H1 (cell line): ENCODE results near the gene PAXIP1. TPM values are rescaled to one million over a fixed set of nuclear protein-coding genes. Genes with fewer than 3 reads are reported as not detected.

Source experiments
- CREB1 ChIP-seq: IDR thresholded peaks from 2 replicates; pipeline ENCODE4 v1.6.1; 2012; ENCODE audit warnings: inconsistent platforms
- RBBP5 ChIP-seq: IDR thresholded peaks from 2 replicates; pipeline ENCODE4 v1.7.1; 2012; ENCODE audit warnings: low read depth, mild to moderate bottlenecking, inconsistent platforms, low read length, moderate library complexity, borderline replicate concordance
- SIN3A ChIP-seq, 2 experiments: IDR thresholded peaks in 1 of 2; conservative IDR thresholded peaks in 1 of 2; 2 replicates each; pipeline ENCODE4 v1.6.1; 2011 to 2012; ENCODE audit warnings: low read length in 2 of 2, improper control_type of control experiment in 1 of 2, low read depth in 1 of 2, mild to moderate bottlenecking in 1 of 2
- YY1 ChIP-seq: IDR thresholded peaks from 2 replicates; pipeline ENCODE4 v1.6.1; 2011; ENCODE audit warnings: low read depth, mild to moderate bottlenecking, low read length
- polyA plus RNA-seq, 7 experiments: library from polyadenylated mRNA; depleted of rRNA in 3 of 7; stranded (reverse) in 5 of 7; unstranded in 2 of 7; fragments of >200 nt in 5 of 7; fragments of 200-250 nt in 2 of 7; gene quantifications; 1 replicate in 5 of 7; 2 replicates in 1 of 7; 4 replicates in 1 of 7; pipeline versions ENCODE4 v1.2.1 to v1.2.3, GENCODE V29; 2011 to 2013; ENCODE audit warnings: missing spikeins in 2 of 7, mixed read lengths in 2 of 7
- total RNA-seq: library from RNA; stranded (reverse); fragmentation: NEBNext Ultra II Directional; extraction: Animal tissue kit (Norgen Biotek cat#: 25700); gene quantifications from 2 replicates; pipeline ENCODE4 v1.2.1, GENCODE V29; 2021

Gene PAXIP1
- total and polyA plus RNA-seq, 2 of the 8 experiments (the other 6 are each of a cell fraction or from before 2014, with no cell fraction given): 32.4 to 32.8 TPM

DNA sequence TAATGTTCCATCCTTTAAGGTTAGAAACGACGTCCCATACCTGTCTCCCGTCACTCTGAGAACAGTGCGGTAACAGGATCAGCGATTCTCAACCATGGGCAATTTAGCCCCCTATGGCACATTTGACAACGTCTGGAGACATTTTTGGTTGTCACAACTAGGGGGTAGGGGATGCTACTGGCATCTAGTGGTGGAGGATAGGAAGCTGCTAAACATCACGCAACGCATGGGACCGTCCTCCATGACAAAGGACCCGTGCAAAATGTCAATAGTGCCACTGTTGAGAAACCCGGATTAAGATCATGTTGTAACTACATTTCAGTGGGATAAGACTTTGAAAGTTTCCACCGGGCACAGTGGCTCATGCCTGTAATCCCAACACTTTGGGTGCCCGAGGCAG is 5.0 kb upstream of the PAXIP1 start (continued):
- TF ChIP-seq YY1: peak; percentile 52; the same call in 1 of the 2 replicates
- TF ChIP-seq CREB1: peak; percentile 24; the same call in 1 of the 2 replicates
- no peak for TF ChIP-seq RBBP5
- peak in 1 of 2 experiments; percentile 35; a peak in 1 of 4 replicates for TF ChIP-seq SIN3A (conservative IDR thresholded peaks at IDR 0.05 in 1 of 2, IDR thresholded peaks at IDR 0.05 in 1 of 2; ENCODE audit: low read depth in 1 of 2, low read length in 2 of 2)
